ENCODE results near the gene PACS1. TPM values are rescaled to one million over a fixed set of nuclear protein-coding genes. Genes with fewer than 3 reads are reported as not detected.

Gene PACS1
- total RNA-seq, 2 donors from 2014 or later: 64.3 to 73.3 TPM

DNA sequence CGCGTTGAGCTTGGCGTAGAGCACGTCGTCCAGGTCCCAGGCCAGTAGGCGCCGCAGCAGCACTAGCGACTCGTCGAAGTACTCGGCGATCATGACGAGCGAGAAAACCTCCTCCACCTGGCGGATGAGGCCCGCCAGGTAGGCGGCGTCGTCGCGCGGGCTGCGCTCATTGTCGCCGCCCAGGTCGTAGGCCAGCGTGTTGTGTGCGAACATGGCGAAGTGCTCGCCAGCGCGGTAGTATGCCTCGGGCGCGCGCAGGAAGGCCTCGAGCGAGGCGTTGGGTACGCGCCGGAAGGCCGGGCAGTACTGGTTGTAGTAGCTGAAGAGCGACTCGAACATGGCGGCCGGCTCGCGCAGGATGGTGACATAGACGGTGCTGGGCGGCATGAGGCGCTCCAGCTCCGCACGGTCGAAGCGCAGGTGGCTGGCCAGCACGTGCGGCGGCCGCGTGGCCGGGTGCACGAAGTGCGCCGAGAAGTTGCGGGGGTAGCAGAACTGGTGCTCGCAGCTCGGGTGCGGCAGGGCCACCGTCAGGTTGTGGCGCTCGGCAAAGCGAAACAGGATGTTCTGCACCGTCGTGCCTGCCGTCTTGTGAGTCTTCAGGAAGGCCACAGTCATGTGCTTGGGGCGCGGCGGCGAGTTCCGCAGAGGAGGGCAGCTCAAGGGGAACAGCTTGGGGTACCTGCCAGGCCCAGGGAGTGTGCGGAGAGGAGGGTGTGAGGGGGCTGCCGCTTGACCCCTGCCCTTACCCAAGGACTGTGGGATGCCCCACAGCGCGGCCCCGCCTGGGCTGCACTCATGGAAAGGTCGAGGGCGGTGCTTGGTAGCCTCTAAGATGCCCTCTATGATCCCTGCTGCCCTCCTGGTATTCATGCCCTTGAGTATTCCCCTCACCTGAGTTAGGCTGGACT lies 26.8 kb upstream of the PACS1 start:
- DNase-seq (ENCODE audit: low spot score) (no peak), ATAC-seq (no peak)
- H3K36me3 Mint-ChIP-seq: no peaks in the 10 kb centered on the region
- peaks cover 0 to 2% of the 10 kb centered on the region in 2 donors for H3K27me3 Mint-ChIP-seq
- peaks cover 10 to 16% of the 10 kb centered on the region in 2 donors for H3K4me1 Mint-ChIP-seq (ENCODE audit: low read depth in 2 of 2)
- H3K4me3 Mint-ChIP-seq: no peak overlapping the region
- H3K9me3 Mint-ChIP-seq: no peaks in the 10 kb centered on the region
- H3K27ac Mint-ChIP-seq: no peak overlapping the region

DNA sequence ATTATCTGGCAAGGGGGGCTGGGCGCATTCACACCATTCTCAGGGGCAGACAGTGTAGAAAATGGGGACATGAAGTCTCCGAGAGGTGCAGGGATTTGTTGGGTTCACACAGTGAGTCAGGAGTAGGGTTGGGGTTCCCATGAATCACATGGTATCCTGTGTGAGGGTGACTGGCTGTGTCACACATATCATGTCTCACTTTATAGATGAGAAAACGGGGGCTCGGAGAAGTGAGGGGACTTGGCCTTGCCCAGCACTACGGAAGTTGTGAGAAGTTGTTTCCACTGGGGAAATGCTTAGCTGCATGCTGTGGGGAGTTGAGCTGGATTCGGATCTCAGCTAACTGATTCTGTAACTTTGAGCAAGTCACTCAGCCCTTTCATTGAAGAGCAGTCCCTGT lies 25.3 kb upstream of the PACS1 start:
- Mint-ChIP-seq H3K4me1 (ENCODE audit: low read depth in 2 of 2) (peaks cover 10 to 16% of the 10 kb centered on the region in 2 donors), H3K36me3 (no peaks in the 10 kb centered on the region), H3K4me3 (peak overlapping the region; percentile 71), H3K27ac (peak overlapping the region in 1 of 2 donors; percentile 49), H3K27me3 (peaks cover 0 to 8% of the 10 kb centered on the region in 2 donors), H3K9me3 (no peaks in the 10 kb centered on the region)
- ATAC-seq (peak; percentile 55 to 73), DNase-seq (ENCODE audit: low spot score) (no peak)

DNA sequence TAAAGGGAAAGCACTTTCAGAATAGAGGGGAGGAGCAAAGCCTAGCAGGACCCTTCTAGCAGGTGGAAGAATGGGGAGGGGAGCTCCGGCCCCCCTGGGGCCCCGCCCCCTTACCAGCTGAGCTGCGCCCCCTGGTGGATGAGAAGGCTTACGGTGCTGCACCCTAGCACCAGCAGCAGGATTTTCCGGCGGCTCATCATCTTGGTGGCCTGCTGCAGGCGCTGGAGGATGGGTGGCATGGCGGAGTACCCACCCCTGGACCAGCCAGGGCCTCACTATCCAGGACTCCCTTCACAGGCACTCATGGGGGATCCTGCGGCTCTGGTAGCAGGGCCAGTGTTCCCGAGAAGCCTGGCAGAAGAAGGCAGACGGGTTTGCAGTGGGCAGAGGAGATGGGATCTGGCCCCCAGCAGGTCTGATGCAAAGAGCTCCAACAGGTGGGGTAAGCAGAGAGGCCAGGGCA lies 24.9 kb upstream of the PACS1 start:
- DNase-seq (ENCODE audit: low spot score) (peak; percentile 86), ATAC-seq (peak; percentile 88 to 93)
- Mint-ChIP-seq H3K36me3 (no peaks in the 10 kb centered on the region), H3K4me1 (ENCODE audit: low read depth in 2 of 2) (peaks cover 10 to 16% of the 10 kb centered on the region in 2 donors), H3K9me3 (no peaks in the 10 kb centered on the region), H3K27me3 (peaks cover 0 to 8% of the 10 kb centered on the region in 2 donors), H3K4me3 (peak overlapping the region; percentile 71), H3K27ac (peak overlapping the region in 1 of 2 donors; percentile 49)

DNA sequence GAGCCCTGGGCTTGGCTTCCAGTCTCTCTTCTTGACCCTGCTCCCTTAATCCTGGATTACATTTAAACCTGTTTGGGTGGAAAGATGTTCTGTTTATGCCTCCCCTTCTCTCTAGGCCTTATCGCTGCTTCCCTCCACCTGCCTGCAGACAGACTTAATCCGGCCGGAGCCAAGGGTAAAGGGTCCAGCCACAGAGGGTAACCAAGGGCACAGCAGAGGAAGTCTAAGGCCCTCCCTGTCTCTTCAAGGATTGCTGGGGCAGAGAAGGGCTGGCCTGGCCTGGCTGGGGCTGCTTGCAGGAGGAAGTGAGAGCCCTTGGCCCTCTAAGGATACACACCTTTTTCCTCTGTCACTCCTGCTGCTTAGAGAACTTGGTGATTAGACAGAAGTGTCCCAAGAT lies 23.2 kb upstream of the PACS1 start:
- ATAC-seq (no peak), DNase-seq (ENCODE audit: low spot score) (no peak)
- Mint-ChIP-seq H3K36me3 (no peaks in the 10 kb centered on the region), H3K9me3 (no peaks in the 10 kb centered on the region), H3K27ac (no peak overlapping the region), H3K4me1 (ENCODE audit: low read depth in 2 of 2) (peaks cover 19 to 26% of the 10 kb centered on the region in 2 donors), H3K27me3 (peaks cover 0 to 8% of the 10 kb centered on the region in 2 donors), H3K4me3 (no peak overlapping the region)

DNA sequence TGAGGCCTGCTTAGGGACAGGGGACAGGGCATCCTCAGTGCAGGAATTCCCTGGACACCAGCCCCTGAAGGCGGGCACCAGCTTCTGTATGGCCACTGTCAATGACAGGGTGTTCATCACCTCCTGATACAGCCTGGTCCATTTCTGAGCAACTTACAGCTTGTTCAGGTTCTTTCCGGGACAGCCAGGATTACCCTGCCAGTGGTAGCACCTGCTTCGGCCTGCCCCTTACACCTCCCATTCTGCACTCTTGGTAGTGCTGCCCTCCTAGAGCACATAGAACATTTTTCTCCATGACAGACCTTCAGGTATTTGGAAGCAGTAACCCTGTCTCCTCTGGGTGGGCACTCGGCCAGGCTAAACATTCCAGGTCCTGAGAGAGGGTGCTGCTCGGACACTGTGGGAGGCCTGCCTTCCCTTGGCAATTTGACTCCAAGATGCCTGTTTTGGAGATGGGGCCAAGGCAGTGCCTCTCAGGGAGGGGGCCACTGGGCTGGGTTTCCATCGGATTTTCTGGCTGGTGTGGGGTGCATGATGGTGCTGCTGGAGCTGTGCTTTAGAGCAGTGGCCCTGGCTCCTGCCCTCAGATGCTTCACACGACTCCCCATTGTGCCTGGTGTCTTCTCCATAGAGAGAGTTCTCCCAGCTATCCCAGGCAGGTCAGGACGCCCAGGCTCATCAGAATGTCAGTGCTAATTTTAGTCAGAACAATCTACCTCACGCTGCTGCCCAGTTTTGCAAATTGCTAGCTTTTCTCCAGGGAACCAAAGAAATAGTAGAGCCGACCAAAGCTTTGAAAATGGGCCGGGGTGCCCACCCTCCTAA lies 22.3 kb upstream of the PACS1 start:
- H3K27me3 Mint-ChIP-seq: peaks cover 0 to 8% of the 10 kb centered on the region in 2 donors
- ATAC-seq (no peak), DNase-seq (ENCODE audit: low spot score) (no peak)
- no peak overlapping the region for H3K27ac Mint-ChIP-seq
- peaks cover 21 to 29% of the 10 kb centered on the region in 2 donors for H3K4me1 Mint-ChIP-seq (ENCODE audit: low read depth in 2 of 2)
- H3K9me3 Mint-ChIP-seq: no peaks in the 10 kb centered on the region
- H3K4me3 Mint-ChIP-seq: no peak overlapping the region
- peaks cover 2% of the 10 kb centered on the region for H3K36me3 Mint-ChIP-seq

DNA sequence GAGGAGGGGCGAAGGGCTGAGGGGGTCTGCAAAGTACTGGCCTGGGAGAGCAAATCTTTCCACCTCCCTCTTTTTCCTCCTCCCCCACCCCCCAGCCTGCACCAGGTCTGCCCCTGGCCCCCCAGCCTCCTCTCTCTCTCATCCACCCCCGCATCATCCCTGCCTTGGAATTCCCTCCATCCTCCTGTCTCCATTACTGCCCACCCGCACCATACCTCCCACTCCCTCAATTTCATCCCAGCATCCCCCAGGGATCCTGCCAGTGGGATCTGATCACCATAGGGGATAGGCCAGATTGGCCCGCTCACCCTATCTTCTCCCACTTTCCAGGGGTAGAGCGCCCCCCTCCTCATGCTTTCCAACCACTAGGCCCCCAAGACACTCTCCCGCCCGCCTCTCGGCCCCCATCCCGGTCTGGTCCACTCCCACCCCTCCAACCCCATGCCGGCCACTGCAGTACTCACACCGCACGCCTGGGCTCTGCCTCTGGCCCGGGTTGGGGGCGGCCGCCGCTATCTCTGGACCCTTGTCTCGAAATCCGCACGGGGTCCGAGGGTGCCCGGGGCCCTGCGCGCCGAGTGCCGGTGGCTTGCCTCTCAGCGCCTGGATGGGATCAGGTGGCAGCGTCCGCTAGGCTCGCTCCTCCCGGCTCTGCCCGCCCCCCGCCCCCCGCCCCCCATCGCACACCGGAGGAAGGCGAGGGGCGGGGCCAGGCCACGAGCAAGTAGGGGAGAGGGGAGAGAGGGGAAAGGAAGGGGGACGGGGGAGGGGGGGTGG lies 21.3 kb upstream of the PACS1 start, which contains the start of gene GAL3ST3:
TSS of gene GAL3ST3 (minus strand) at position 615 of the 777 bp plus-strand sequence. CDS start 3,746 bp downstream, outside the sequence.
- Mint-ChIP-seq H3K4me1 (ENCODE audit: low read depth in 2 of 2) (peaks cover 26 to 36% of the 10 kb centered on the region in 2 donors), H3K4me3 (no peak within 1 kb of the TSS), H3K27ac (peak within 1 kb of the TSS in 1 of 2 donors; percentile 18), H3K9me3 (no peaks in the 10 kb centered on the region), H3K36me3 (peaks cover 8% of the 10 kb centered on the region), H3K27me3 (peaks cover 0 to 8% of the 10 kb centered on the region in 2 donors)
- ATAC-seq (no peak), DNase-seq (ENCODE audit: low spot score) (no peak)

DNA sequence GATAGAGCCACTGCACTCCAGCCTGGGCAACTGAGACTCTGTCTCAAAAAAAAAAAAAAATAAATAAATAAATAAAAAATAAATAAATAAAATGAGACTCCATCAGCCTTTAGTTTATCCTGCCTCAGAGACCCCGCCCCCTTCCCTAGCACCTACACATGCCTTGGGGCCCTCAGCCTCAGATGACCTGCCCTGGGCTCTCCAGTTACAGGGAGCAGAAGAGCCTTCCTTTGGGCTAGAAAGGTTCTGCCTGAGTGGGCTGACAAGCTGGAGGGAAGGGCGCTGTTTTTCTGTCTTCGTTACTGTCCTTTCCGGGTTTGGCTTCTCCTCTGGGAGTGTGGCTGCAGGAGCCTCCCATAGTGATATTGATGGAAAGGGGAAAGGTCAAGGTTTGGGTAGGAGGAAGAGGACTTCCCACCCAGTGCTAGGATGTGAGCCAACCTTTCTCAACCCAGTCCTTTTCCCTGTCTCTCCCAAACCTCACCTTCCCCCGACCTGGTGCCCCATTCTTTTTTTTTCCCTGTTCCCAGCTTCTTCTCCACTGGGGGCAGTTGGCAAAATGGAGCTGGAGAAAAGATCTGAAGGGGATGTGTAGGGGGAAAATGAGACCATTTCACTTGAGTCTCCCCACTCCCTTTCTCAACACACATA lies 19.4 kb upstream of the PACS1 start:
- no peak for ATAC-seq
- peaks cover 15% of the 10 kb centered on the region for H3K36me3 Mint-ChIP-seq
- H3K4me3 Mint-ChIP-seq: peak overlapping the region; percentile 76
- peak overlapping the region; percentile 94 to 100 for H3K27ac Mint-ChIP-seq
- H3K4me1 Mint-ChIP-seq (ENCODE audit: low read depth in 2 of 2): peaks cover 23 to 28% of the 10 kb centered on the region in 2 donors
- DNase-seq (ENCODE audit: low spot score): no peak
- H3K27me3 Mint-ChIP-seq: peaks cover 0 to 8% of the 10 kb centered on the region in 2 donors
- no peaks in the 10 kb centered on the region for H3K9me3 Mint-ChIP-seq

DNA sequence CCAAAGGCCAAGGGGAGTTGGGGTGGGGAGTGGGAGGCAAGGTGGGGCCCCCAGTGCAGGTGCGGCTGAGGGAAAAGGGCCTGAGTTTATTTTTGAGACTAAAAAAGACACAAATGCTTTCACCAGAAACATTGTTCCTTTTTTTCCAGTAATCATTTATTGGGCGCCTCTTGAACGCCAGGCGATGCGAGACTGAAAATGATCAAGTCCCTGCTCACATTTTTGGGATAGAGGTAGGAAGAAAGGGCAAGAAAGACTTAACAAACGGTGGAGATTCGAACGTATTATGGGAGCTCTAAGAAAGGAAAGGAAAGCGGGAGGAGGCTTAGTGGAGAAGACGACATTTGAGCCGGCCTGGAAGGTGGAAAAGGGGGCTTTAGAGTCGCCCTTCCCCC lies 18.7 kb upstream of the PACS1 start:
- DNase-seq (ENCODE audit: low spot score) (no peak), ATAC-seq (no peak)
- Mint-ChIP-seq H3K4me1 (ENCODE audit: low read depth in 2 of 2) (peaks cover 23 to 25% of the 10 kb centered on the region in 2 donors), H3K27me3 (peaks cover 0 to 8% of the 10 kb centered on the region in 2 donors), H3K27ac (peak overlapping the region; percentile 94 to 100), H3K4me3 (peak overlapping the region; percentile 76), H3K36me3 (peaks cover 15% of the 10 kb centered on the region), H3K9me3 (no peaks in the 10 kb centered on the region)

DNA sequence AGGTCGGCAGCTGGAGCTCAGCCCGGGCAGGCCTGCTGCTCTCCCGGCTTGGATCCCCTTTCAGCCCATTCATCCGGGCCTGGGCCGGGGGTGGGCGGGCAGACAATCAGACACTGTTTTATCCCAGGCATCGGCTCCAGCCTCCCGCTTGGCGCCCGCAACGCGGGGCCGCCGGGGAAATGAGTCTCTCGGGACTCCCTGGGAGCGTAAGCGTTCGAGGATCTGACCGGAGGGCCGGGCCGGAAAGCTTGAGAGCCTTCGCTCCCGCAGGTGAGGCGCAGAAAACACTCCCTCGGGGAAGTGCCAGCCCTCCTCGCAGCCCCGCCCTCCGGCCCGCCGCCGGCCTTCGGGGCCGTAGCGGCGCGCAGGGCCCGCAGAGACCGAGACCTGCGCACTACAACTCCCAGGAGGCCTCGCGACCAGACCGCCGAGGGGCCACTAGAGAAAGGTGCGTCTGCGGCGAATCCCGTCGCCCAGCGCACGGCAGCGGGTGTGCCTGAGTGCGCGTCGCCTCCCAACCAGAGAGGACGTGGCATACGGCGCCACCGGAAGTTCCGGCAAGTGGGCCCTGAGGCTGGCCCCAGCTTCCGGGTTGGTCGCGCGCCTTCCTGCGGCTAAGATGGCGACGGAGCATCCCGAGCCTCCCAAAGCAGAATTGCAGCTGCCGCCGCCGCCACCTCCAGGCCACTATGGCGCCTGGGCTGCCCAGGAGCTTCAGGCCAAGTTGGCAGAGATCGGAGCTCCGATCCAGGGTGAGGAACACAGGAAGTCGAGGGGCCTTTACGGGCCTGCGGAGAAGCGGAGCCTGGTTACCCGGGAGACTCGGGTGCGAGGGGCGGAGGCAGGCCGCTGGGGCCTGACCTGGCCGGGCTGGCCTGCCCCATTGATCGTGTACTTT lies 18.1 kb upstream of the PACS1 start, which contains the start of gene SF3B2:
TSS of gene SF3B2 (plus strand) at position 599 of the 898 bp plus-strand sequence. CDS start at position 620, 21 bp downstream.
- peaks cover 16% of the 10 kb centered on the region for H3K36me3 Mint-ChIP-seq
- peak within 1 kb of the TSS; percentile 95 for H3K4me3 Mint-ChIP-seq
- DNase-seq (ENCODE audit: low spot score): peak; percentile 99

DNA sequence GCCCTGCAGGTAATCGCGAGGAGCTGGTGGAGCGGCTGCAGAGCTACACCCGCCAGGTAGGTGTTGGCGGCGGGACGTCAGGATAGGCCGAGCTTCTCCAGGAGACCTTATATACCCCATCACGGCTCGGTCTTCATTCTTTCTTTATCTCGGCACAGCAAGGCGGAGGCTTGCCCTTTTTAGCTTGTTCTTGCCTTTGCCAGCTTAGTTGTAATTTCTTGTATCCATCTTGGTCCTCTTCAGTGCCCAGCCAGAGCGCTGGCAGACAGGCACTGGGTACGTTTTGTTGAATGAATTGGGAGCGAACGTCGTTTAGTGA lies 17.4 kb upstream of the PACS1 start:
- H3K4me3 Mint-ChIP-seq: peak overlapping the region; percentile 95
- H3K36me3 Mint-ChIP-seq: peaks cover 20% of the 10 kb centered on the region
- no peaks in the 10 kb centered on the region for H3K9me3 Mint-ChIP-seq
- peak overlapping the region; percentile 94 to 100 for H3K27ac Mint-ChIP-seq
- H3K27me3 Mint-ChIP-seq: peaks cover 0 to 8% of the 10 kb centered on the region in 2 donors
- peaks cover 23 to 25% of the 10 kb centered on the region in 2 donors for H3K4me1 Mint-ChIP-seq (ENCODE audit: low read depth in 2 of 2)
- ATAC-seq: no peak
- no peak for DNase-seq (ENCODE audit: low spot score)

More for the DNA sequence above, 18.1 kb upstream of the PACS1 start, which contains the start of gene SF3B2:
- H3K27me3 Mint-ChIP-seq: peaks cover 0 to 8% of the 10 kb centered on the region in 2 donors
- H3K4me1 Mint-ChIP-seq (ENCODE audit: low read depth in 2 of 2): peaks cover 23 to 25% of the 10 kb centered on the region in 2 donors
- ATAC-seq: peak; percentile 99
- H3K27ac Mint-ChIP-seq: peak within 1 kb of the TSS; percentile 94 to 100
- no peaks in the 10 kb centered on the region for H3K9me3 Mint-ChIP-seq

DNA sequence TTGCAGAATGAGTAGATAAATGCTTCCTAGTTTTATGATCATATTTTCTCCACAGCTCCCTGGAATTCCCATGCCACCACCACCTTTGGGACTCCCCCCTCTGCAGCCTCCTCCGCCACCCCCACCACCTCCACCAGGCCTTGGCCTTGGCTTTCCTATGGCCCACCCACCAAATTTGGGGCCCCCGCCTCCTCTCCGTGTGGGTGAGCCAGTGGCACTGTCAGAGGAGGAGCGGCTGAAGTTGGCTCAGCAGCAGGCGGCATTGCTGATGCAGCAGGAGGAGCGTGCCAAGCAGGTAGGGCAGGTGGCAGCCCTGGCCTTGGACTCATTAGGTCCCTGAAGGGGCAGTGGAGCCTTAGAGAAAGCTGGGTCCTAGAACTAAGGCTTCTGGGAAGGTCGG lies 15.1 kb upstream of the PACS1 start:
- no peaks in the 10 kb centered on the region for H3K27me3 Mint-ChIP-seq
- peaks cover 25 to 31% of the 10 kb centered on the region in 2 donors for H3K4me1 Mint-ChIP-seq (ENCODE audit: low read depth in 2 of 2)
- H3K9me3 Mint-ChIP-seq: no peaks in the 10 kb centered on the region
- H3K36me3 Mint-ChIP-seq: peaks cover 34% of the 10 kb centered on the region
- H3K4me3 Mint-ChIP-seq: no peak overlapping the region
- ATAC-seq (no peak), DNase-seq (ENCODE audit: low spot score) (no peak)
- peak overlapping the region in 1 of 2 donors; percentile 34 for H3K27ac Mint-ChIP-seq

DNA sequence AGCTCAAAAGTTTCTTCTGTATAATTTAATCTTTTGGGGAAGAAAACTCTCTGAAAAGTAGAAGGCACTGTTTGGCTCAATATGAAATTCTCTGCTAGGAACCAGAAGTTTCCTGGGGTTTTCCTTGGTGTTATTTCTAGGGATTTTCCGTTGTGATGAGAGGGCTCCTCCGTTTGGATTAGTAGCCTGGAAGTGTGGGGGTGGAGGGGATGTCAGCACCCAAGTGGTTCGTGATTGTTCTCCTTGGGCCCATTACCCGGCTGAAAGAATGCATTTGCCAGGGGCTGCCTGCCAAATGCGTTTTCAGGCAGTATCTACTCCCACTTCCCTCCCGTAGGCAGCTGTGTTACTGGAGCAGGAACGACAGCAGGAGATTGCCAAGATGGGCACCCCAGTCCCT lies 13.6 kb upstream of the PACS1 start:
- Mint-ChIP-seq H3K27me3 (no peaks in the 10 kb centered on the region), H3K36me3 (peaks cover 47% of the 10 kb centered on the region), H3K4me1 (ENCODE audit: low read depth in 2 of 2) (peaks cover 17 to 28% of the 10 kb centered on the region in 2 donors), H3K9me3 (no peaks in the 10 kb centered on the region), H3K27ac (no peak overlapping the region), H3K4me3 (no peak overlapping the region)
- ATAC-seq: no peak
- no peak for DNase-seq (ENCODE audit: low spot score)

All from natural killer cell treated with Interleukin-12 subunit alpha and Interleukin-12 subunit beta and Interleukin-15 and Interleukin-18, amount 100 ng/mL, for 72 hours (primary cell).